ENCODE measurements around the gene LRRC53. TPM values are rescaled to one million over a fixed set of nuclear protein-coding genes. Genes with fewer than 3 reads are reported as not detected.

Gene LRRC53
- total and polyA plus RNA-seq, 9 of the 15 experiments (the other 6 are each of a cell fraction or from before 2014, with no cell fraction given) = not detected

DNA sequence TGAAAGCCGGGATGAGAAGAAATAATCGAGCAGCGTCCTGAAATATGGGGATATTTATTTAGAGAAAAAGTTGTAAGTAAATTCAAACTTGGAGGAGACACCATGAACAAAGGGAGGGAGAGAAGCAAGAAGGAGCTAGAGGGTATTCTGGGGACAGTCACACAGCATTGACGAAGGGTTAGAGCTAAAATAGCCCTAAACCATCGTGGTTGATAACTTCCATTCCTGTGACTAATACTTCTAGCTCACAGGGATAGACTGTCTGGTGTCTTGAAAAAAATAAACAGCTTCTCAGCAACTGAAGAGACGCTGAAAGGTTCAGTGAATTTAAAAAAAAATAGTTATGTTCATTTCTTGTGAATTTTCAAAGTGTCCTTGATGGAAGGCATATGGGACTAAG lies 86.7 kb downstream of the LRRC53 start (continued):
- TF ChIP-seq, protein P1, sequence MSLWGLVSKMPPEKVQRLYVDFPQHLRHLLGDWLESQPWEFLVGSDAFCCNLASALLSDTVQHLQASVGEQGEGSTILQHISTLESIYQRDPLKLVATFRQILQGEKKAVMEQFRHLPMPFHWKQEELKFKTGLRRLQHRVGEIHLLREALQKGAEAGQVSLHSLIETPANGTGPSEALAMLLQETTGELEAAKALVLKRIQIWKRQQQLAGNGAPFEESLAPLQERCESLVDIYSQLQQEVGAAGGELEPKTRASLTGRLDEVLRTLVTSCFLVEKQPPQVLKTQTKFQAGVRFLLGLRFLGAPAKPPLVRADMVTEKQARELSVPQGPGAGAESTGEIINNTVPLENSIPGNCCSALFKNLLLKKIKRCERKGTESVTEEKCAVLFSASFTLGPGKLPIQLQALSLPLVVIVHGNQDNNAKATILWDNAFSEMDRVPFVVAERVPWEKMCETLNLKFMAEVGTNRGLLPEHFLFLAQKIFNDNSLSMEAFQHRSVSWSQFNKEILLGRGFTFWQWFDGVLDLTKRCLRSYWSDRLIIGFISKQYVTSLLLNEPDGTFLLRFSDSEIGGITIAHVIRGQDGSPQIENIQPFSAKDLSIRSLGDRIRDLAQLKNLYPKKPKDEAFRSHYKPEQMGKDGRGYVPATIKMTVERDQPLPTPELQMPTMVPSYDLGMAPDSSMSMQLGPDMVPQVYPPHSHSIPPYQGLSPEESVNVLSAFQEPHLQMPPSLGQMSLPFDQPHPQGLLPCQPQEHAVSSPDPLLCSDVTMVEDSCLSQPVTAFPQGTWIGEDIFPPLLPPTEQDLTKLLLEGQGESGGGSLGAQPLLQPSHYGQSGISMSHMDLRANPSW (CRISPR knock-in tag; IDR thresholded peaks at IDR 0.05) = no peak
- TF ChIP-seq PPARD (CRISPR knock-in tag; IDR thresholded peaks at IDR 0.05) = no peak

DNA sequence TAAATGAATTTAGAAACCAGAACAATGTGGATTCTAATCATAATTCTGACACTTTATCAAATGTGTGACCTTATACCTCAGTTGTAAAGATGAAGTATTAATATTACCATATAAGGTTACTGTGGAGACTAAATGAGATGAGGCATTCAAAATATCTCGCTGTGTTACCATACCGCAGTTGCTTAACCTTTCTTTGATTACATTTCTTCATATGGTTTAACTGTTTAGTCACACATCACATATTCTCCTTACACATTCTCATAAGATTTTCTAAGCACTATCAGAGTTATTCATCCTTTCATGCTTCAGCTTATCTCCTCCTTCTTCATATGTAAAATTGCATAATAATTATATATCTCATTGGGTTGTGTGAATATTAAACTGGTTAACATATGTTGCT lies 88.9 kb downstream of the LRRC53 start:
- ChIA-PET POLR2A (no interaction called here), CTCF (ENCODE audit: low intra/inter-chr PET ratio) (no interaction called here)
- in situ Hi-C loops (cut with MboI) = no loop called here
- 0% methylated on average over 2 of the region's 2 CpGs for WGBS (ENCODE audit: insufficient coverage, low coverage, missing lambda C conversion rate)
- Histone ChIP-seq H3K27me3 (ENCODE audit: control insufficient read depth in 2 of 2, insufficient read depth in 2 of 2, low read length in 2 of 2) (no peaks in the 10 kb centered on the region), H3K9me3 (replicated peaks; ENCODE audit: control insufficient read depth, insufficient read depth, low read depth, low read length) (no peaks in the 10 kb centered on the region), H4K20me1 (replicated peaks; ENCODE audit: control insufficient read depth, insufficient read depth, low read length) (no peaks in the 10 kb centered on the region), H3K9ac (ENCODE audit: insufficient read depth in 1 of 2, low read depth in 2 of 2, low read length in 2 of 2) (no peak overlapping the region), H3K4me3 (no peak overlapping the region), H3K27ac (ENCODE audit: extremely low read depth, low read depth, low read length) (no peak overlapping the region), H3K4me2 (ENCODE audit: insufficient read depth, low read length) (no peak overlapping the region), H3K79me2 (ENCODE audit: control insufficient read depth, insufficient read depth, low read length) (no peaks in the 10 kb centered on the region), H2AFZ (ENCODE audit: low read depth, low read length) (no peak overlapping the region), H3K4me1 (replicated peaks in 1 of 2; ENCODE audit: control insufficient read depth in 2 of 2, insufficient read depth in 2 of 2, low read length in 2 of 2) (no peaks in the 10 kb centered on the region), H3K36me3 (ENCODE audit: control insufficient read depth, insufficient read depth, low read length) (no peaks in the 10 kb centered on the region), H3K9me1 (ENCODE audit: control insufficient read depth, insufficient read depth, low read length) (no peaks in the 10 kb centered on the region)
- ATAC-seq (no peak), FAIRE-seq (no peak), DNase-seq (ENCODE audit: extremely low read depth in 1 of 4, low spot score in 3 of 4) (no peak)
- no TSS peak for BruUV-seq (replicated peaks)
- intact Hi-C loops (cut with micrococcal nuclease) = no loop called here
- no peak for TF ChIP-seq ZNF263 (CRISPR knock-in tag; IDR thresholded peaks at IDR 0.05; ENCODE audit: borderline replicate concordance)
- TF ChIP-seq YY1 (IDR thresholded peaks at IDR 0.05; ENCODE audit: borderline replicate concordance in 1 of 3, control insufficient read depth in 1 of 3, extremely low read depth in 1 of 3, insufficient read depth in 3 of 3, insufficient read length in 1 of 3, insufficient replicate concordance in 2 of 3, low read depth in 1 of 3, low read length in 2 of 3) = no peak
- TF ChIP-seq POLR2AphosphoS5 (IDR thresholded peaks at IDR 0.05; ENCODE audit: control insufficient read depth, insufficient read depth, low read depth, low read length) = no peak
- TF ChIP-seq, protein P2, sequence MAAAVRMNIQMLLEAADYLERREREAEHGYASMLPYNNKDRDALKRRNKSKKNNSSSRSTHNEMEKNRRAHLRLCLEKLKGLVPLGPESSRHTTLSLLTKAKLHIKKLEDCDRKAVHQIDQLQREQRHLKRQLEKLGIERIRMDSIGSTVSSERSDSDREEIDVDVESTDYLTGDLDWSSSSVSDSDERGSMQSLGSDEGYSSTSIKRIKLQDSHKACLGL (CRISPR knock-in tag; IDR thresholded peaks at IDR 0.05; ENCODE audit: borderline replicate concordance, poor library complexity, severe bottlenecking) = no peak
- no peak for TF ChIP-seq EP400 (IDR thresholded peaks at IDR 0.05)
- TF ChIP-seq KDM5B (IDR thresholded peaks at IDR 0.05; ENCODE audit: insufficient replicate concordance, low read depth, low read length) = no peak
- TF ChIP-seq, protein P3, sequence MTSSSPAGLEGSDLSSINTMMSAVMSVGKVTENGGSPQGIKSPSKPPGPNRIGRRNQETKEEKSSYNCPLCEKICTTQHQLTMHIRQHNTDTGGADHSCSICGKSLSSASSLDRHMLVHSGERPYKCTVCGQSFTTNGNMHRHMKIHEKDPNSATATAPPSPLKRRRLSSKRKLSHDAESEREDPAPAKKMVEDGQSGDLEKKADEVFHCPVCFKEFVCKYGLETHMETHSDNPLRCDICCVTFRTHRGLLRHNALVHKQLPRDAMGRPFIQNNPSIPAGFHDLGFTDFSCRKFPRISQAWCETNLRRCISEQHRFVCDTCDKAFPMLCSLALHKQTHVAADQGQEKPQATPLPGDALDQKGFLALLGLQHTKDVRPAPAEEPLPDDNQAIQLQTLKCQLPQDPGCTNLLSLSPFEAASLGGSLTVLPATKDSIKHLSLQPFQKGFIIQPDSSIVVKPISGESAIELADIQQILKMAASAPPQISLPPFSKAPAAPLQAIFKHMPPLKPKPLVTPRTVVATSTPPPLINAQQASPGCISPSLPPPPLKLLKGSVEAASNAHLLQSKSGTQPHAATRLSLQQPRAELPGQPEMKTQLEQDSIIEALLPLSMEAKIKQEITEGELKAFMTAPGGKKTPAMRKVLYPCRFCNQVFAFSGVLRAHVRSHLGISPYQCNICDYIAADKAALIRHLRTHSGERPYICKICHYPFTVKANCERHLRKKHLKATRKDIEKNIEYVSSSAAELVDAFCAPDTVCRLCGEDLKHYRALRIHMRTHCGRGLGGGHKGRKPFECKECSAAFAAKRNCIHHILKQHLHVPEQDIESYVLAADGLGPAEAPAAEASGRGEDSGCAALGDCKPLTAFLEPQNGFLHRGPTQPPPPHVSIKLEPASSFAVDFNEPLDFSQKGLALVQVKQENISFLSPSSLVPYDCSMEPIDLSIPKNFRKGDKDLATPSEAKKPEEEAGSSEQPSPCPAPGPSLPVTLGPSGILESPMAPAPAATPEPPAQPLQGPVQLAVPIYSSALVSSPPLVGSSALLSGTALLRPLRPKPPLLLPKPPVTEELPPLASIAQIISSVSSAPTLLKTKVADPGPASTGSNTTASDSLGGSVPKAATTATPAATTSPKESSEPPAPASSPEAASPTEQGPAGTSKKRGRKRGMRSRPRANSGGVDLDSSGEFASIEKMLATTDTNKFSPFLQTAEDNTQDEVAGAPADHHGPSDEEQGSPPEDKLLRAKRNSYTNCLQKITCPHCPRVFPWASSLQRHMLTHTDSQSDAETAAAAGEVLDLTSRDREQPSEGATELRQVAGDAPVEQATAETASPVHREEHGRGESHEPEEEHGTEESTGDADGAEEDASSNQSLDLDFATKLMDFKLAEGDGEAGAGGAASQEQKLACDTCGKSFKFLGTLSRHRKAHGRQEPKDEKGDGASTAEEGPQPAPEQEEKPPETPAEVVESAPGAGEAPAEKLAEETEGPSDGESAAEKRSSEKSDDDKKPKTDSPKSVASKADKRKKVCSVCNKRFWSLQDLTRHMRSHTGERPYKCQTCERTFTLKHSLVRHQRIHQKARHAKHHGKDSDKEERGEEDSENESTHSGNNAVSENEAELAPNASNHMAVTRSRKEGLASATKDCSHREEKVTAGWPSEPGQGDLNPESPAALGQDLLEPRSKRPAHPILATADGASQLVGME (CRISPR knock-in tag; IDR thresholded peaks at IDR 0.05) = no peak
